ENCODE results near the gene HIVEP3. TPM values are rescaled to one million over a fixed set of nuclear protein-coding genes. Genes with fewer than 3 reads are reported as not detected.

Gene HIVEP3
- total and polyA plus RNA-seq, 2 experiments from 2014 or later = 0.57 to 5.9 TPM

DNA sequence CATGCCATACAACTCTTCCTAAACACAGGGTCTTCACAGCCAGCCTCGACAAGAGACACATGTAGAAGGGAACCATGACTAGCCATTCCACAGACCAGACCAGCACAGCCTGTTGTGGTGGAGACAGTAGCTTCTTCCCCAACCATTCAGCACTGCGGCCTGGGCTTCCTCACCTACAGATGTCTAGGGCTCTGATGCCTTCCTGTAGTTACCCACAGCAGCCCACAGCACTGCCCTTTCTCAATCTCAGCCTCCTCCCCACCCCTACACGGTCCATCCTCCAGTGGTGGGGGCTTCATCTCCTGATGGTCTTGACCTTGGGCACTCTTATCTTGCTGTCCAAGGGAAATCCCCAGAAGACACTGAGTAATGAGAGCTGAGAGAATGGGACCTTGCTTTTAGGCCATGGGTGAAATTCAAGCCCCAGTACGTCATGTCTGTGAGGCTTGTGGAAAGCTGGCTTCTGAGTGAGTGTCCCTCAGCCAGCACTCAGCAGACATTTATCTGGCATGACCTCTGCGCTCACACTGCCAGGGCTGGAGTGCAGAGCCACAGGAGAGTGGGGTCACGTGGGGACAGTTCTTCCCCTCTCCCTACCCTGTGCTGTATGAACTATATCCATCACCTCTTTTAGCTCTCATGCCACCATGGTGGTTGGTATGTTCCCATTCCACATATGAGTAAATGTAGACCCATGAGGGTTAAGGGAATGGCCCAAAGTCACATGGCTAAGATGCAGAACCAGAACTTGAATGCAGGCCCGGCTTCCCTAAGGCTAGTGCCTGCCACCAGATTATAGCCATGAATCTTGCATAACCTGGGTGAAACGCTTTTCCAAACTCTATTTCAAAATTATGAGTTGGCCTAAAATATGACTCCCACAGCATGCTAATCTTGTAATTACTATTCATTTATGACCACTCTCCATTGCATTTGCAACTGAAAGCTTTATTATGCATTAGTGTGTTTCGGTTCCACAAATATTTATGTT is 104.7 kb downstream of the HIVEP3 start:
- H3K9me2 ChIP-seq (replicated peaks; ENCODE audit: insufficient read depth) = no peaks in the 10 kb centered on the region
- peaks cover 3% of the 10 kb centered on the region for H3K27me3 ChIP-seq
- no peaks in the 10 kb centered on the region for H3K4me1 ChIP-seq (ENCODE audit: insufficient read depth)
- H2AFZ ChIP-seq = no peak overlapping the region
- DNase-seq (ENCODE audit: low spot score) = no peak
- H3K4me3 ChIP-seq = no peak overlapping the region
- WGBS (ENCODE audit: low lambda C conversion rate, missing lambda C conversion rate) = 92% methylated on average over 9 of the region's 9 CpGs
- TF ChIP-seq EZH2phosphoT487 (IDR thresholded peaks at IDR 0.05; ENCODE audit: low read depth, severe bottlenecking, unreplicated experiment) (no peak), EZH2 (IDR thresholded peaks at IDR 0.05; ENCODE audit: borderline replicate concordance) (no peak)
- TF ChIP-seq, protein P1, sequence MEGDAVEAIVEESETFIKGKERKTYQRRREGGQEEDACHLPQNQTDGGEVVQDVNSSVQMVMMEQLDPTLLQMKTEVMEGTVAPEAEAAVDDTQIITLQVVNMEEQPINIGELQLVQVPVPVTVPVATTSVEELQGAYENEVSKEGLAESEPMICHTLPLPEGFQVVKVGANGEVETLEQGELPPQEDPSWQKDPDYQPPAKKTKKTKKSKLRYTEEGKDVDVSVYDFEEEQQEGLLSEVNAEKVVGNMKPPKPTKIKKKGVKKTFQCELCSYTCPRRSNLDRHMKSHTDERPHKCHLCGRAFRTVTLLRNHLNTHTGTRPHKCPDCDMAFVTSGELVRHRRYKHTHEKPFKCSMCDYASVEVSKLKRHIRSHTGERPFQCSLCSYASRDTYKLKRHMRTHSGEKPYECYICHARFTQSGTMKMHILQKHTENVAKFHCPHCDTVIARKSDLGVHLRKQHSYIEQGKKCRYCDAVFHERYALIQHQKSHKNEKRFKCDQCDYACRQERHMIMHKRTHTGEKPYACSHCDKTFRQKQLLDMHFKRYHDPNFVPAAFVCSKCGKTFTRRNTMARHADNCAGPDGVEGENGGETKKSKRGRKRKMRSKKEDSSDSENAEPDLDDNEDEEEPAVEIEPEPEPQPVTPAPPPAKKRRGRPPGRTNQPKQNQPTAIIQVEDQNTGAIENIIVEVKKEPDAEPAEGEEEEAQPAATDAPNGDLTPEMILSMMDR (IDR thresholded peaks at IDR 0.05; ENCODE audit: poor library complexity) = no peak
- no peaks in the 10 kb centered on the region for H3K9me3 ChIP-seq (ENCODE audit: low read depth)
- H3K27ac ChIP-seq = no peak overlapping the region
- H3K36me3 ChIP-seq (replicated peaks; ENCODE audit: insufficient read depth, low read depth) = no peaks in the 10 kb centered on the region
- H3K79me2 ChIP-seq = no peaks in the 10 kb centered on the region
- H3K4me2 ChIP-seq = no peak overlapping the region
- H4K20me1 ChIP-seq (ENCODE audit: insufficient read depth, poor library complexity, severe bottlenecking) = no peaks in the 10 kb centered on the region

DNA sequence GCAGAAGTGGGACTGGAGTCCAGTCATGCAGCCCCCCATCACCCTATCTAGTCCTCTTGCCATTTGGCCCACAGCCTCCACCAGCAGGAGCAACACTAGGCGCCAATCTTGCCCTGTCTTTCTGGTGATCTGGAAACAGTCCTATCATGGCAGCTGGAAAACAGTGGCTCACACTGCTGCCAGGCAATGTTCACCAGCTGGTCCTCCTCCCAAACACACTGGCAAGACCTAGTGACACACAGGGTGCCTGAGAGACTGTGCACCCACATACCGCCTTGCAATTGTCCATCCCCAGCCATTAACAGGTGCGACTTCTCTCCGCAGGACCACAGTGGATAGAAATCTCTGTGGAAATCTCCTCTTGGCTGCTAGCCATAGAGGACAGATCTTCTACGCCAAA is 105.5 kb downstream of the HIVEP3 start:
- Histone ChIP-seq H3K27me3 (peaks cover 3% of the 10 kb centered on the region), H3K4me1 (ENCODE audit: insufficient read depth) (no peaks in the 10 kb centered on the region), H3K4me2 (no peak overlapping the region), H3K27ac (no peak overlapping the region), H4K20me1 (ENCODE audit: insufficient read depth, poor library complexity, severe bottlenecking) (no peaks in the 10 kb centered on the region), H3K36me3 (replicated peaks; ENCODE audit: insufficient read depth, low read depth) (no peaks in the 10 kb centered on the region), H3K4me3 (no peak overlapping the region), H3K9me2 (replicated peaks; ENCODE audit: insufficient read depth) (no peaks in the 10 kb centered on the region), H2AFZ (no peak overlapping the region), H3K79me2 (no peaks in the 10 kb centered on the region), H3K9me3 (ENCODE audit: low read depth) (no peaks in the 10 kb centered on the region)
- 82% methylated on average over 5 of the region's 5 CpGs for WGBS (ENCODE audit: low lambda C conversion rate, missing lambda C conversion rate)
- TF ChIP-seq EZH2 (IDR thresholded peaks at IDR 0.05; ENCODE audit: borderline replicate concordance) (no peak), EZH2phosphoT487 (IDR thresholded peaks at IDR 0.05; ENCODE audit: low read depth, severe bottlenecking, unreplicated experiment) (no peak)
- TF ChIP-seq, protein P1 (IDR thresholded peaks at IDR 0.05; ENCODE audit: poor library complexity) = no peak
- no peak for DNase-seq (ENCODE audit: low spot score)

DNA sequence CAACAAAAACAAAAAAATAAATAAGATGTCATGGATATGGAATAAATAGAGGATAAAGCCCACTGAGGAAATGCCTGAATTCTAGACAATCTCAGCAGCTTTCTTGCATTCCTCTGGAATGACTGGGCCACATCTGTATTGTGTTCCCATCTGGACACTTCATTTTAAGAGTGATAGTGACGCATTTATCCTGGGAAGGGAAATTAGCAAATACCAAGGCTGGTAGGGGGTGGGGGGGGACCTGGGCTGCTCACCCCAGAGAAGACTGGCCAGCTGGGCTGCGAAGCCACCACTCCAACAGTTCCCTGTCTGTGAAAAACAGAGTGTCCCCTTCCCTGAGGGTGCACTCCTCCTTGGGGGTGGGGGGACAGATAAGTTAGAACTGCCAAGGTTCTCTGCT is 106.3 kb downstream of the HIVEP3 start:
- no peak for DNase-seq (ENCODE audit: low spot score)
- Histone ChIP-seq H4K20me1 (ENCODE audit: insufficient read depth, poor library complexity, severe bottlenecking) (no peaks in the 10 kb centered on the region), H3K4me1 (ENCODE audit: insufficient read depth) (no peaks in the 10 kb centered on the region), H3K27ac (no peak overlapping the region), H3K79me2 (no peaks in the 10 kb centered on the region), H3K27me3 (no peaks in the 10 kb centered on the region), H3K9me3 (ENCODE audit: low read depth) (no peaks in the 10 kb centered on the region), H3K36me3 (replicated peaks; ENCODE audit: insufficient read depth, low read depth) (no peaks in the 10 kb centered on the region), H3K9me2 (replicated peaks; ENCODE audit: insufficient read depth) (no peaks in the 10 kb centered on the region), H3K4me2 (no peak overlapping the region), H2AFZ (no peak overlapping the region), H3K4me3 (no peak overlapping the region)
- TF ChIP-seq EZH2 (IDR thresholded peaks at IDR 0.05; ENCODE audit: borderline replicate concordance) = no peak
- 59% methylated on average over 2 of the region's 2 CpGs for WGBS (ENCODE audit: low lambda C conversion rate, missing lambda C conversion rate)

DNA sequence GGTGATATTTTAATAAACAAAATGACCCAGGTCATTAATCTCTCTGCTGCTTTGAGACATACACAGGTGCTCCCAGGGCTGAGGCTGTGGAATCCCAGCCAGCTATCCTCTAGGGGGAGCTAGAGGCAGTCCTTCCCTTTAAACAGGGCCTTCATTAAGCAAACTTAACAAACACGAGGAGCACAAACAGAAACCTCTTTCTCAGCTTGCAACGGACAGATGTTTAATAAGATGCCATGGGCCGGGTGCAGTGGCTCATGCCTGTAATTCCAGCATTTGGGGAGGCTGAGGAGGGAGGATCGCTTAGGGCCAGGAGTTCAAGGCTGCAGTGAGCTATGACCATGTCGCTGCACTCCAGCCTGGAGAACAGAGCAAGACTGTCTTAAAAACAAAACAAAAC is 106.7 kb downstream of the HIVEP3 start:
- Histone ChIP-seq H3K4me2 (no peak overlapping the region), H3K4me3 (no peak overlapping the region)
- WGBS (ENCODE audit: low lambda C conversion rate, missing lambda C conversion rate) = 45% methylated on average over 5 of the region's 5 CpGs

More for the DNA sequence above, 106.7 kb downstream of the HIVEP3 start:
- DNase-seq (ENCODE audit: low spot score) = peak; percentile 64
- H3K27me3 ChIP-seq = no peaks in the 10 kb centered on the region
- no peaks in the 10 kb centered on the region for H3K9me2 ChIP-seq (replicated peaks; ENCODE audit: insufficient read depth)
- TF ChIP-seq, protein P1 (IDR thresholded peaks at IDR 0.05; ENCODE audit: poor library complexity) = peak; percentile 58
- TF ChIP-seq EZH2 (IDR thresholded peaks at IDR 0.05; ENCODE audit: borderline replicate concordance) (no peak), EZH2phosphoT487 (IDR thresholded peaks at IDR 0.05; ENCODE audit: low read depth, severe bottlenecking, unreplicated experiment) (no peak)
- no peaks in the 10 kb centered on the region for H3K36me3 ChIP-seq (replicated peaks; ENCODE audit: insufficient read depth, low read depth)
- H4K20me1 ChIP-seq (ENCODE audit: insufficient read depth, poor library complexity, severe bottlenecking) = no peaks in the 10 kb centered on the region
- no peak overlapping the region for H2AFZ ChIP-seq
- H3K4me1 ChIP-seq (ENCODE audit: insufficient read depth) = no peaks in the 10 kb centered on the region
- no peaks in the 10 kb centered on the region for H3K9me3 ChIP-seq (ENCODE audit: low read depth)
- H3K27ac ChIP-seq = no peak overlapping the region
- H3K79me2 ChIP-seq = no peaks in the 10 kb centered on the region
